Lower lobe of right lung (tissue), 2 donors: ENCODE results near the gene TCEANC2. TPM values are rescaled to one million over a fixed set of nuclear protein-coding genes. Genes with fewer than 3 reads are reported as not detected.
A peak's percentile ranks its signal among the peaks of the same experiment; 100 is the strongest.
"Not testable (repeated sequence)": the region's sequence is repeated elsewhere in the genome, so short reads cannot be mapped to it uniquely, and the experiment has no call there.

Source experiments
- ATAC-seq, 2 donors: fragments of 200-7000 bp; cut with Tn5 transposase; one replicate each; pipeline ENCODE4 v1.9.1; 2020 to 2022; ENCODE audit warnings: mild to moderate bottlenecking in 2 of 2, moderate library complexity in 2 of 2
- DNase-seq: peaks from one replicate; pipeline ENCODE4 v3.0.0-alpha.2; 2020
- H3K27ac ChIP-seq: fragments of 200-600 bp; one replicate; pipeline ENCODE4 v1.8.0; 2022
- H3K27me3 ChIP-seq: fragments of 200-600 bp; one replicate; pipeline ENCODE4 v1.8.0; 2022; ENCODE audit warnings: low read depth
- H3K36me3 ChIP-seq: fragments of 200-600 bp; one replicate; pipeline ENCODE4 v1.8.0; 2022; ENCODE audit warnings: mild to moderate bottlenecking
- H3K4me1 ChIP-seq: fragments of 200-600 bp; one replicate; pipeline ENCODE4 v1.8.0; 2022
- H3K4me3 ChIP-seq: fragments of 200-600 bp; one replicate; pipeline ENCODE4 v1.8.0; 2022; ENCODE audit warnings: mild to moderate bottlenecking
- H3K9me3 ChIP-seq: fragments of 200-600 bp; one replicate; pipeline ENCODE4 v1.8.0; 2022
- intact Hi-C: fragments of 100-400 bp; cut with DNase I; formaldehyde crosslinking; loops from one replicate; pipeline ENCODE4 v1.11.0; 2022
- long read RNA-seq: library from polyadenylated mRNA; unstranded; transcript quantifications from one replicate; pipeline ENCODE4 v2.0.0, GENCODE V29; 2021
- total RNA-seq: library from RNA; stranded (reverse); fragmentation: NEBNext Ultra II Directional; extraction: Animal tissue kit (Norgen Biotek cat#: 25700); gene quantifications from one replicate; pipeline ENCODE4 v1.2.1, GENCODE V29; 2021
- TF ChIP-seq, protein P1 (sequence below): fragments of 200-600 bp; IDR thresholded peaks from one replicate; pipeline ENCODE4 v1.8.0; 2022; ENCODE audit warnings: antibody characterized with exemption, mild to moderate bottlenecking
- donor health status: DM: no; HTN: yes; CAD: no; lungs with severe emphysema.

The TCEANC2 gene
- total RNA-seq: 5.3 TPM
- long read RNA-seq, full-length matches to known transcripts: 4 of 11 reads
- long read RNA-seq, partial matches to known transcripts: 2 of 11 reads
- long read RNA-seq, other reads (novel, unspliced or antisense): 5 of 11 reads

DNA sequence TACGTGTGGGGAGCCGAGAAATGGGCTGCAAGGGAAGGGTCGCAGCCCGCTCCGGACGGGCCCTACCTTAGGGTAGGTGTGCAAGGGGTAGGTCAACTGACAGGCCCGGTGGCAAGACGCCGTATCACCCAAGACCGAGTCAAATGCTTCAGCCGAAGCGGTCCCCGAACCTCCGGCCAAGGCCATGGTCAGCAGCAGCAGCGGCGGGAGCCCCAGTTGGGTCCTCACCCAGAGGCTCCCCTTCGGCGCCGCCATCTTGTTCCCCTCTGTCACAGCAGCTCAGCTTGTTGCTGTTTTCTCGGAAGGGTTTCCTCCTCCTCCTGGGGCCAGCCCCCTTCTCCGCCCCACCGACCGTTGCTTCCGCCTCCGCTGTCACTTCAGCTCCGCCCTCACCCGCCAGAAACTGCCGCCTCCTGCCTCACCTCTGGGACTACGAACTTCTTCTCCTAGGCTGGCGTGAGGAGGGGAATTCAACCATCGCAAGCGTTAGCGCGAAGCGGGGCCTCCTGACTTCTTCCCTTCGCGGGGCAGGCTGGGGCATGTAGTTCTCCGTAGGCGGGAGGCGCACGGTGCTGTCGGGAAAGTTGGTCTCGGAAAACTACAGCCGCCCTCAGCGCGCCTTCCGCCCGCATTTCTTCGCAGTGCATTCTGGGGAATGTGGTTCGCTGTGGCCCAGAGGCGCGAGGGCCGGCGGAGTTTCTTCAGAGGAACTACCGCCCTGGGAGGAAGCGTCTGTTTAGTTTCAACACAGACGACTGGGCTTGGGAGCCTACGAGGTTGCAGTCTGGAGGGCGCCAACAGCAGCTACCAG lies at the start of gene TCEANC2, which contains the start of gene TMEM59:
Gene TCEANC2, plus strand, starts transcription at position 675 of the 811 bp plus-strand sequence. CDS start 815 bp downstream, outside the sequence.
Gene TMEM59, minus strand, starts transcription at position 271 of the 811 bp plus-strand sequence. Its CDS starts 16 bp downstream, at position 255.
- no peaks in the 10 kb centered on the region for H3K27me3 ChIP-seq
- H3K4me3 ChIP-seq: peak within 1 kb of the TSS; percentile 98
- peak; percentile 99 for DNase-seq
- H3K36me3 ChIP-seq: no peaks in the 10 kb centered on the region
- H3K4me1 ChIP-seq: peaks cover 48% of the 10 kb centered on the region
- H3K27ac ChIP-seq: peak within 1 kb of the TSS; percentile 99
- peak; percentile 98 for ATAC-seq
- H3K9me3 ChIP-seq: no peaks in the 10 kb centered on the region
- intact Hi-C loops: no loop called here
- TF ChIP-seq, protein P1, sequence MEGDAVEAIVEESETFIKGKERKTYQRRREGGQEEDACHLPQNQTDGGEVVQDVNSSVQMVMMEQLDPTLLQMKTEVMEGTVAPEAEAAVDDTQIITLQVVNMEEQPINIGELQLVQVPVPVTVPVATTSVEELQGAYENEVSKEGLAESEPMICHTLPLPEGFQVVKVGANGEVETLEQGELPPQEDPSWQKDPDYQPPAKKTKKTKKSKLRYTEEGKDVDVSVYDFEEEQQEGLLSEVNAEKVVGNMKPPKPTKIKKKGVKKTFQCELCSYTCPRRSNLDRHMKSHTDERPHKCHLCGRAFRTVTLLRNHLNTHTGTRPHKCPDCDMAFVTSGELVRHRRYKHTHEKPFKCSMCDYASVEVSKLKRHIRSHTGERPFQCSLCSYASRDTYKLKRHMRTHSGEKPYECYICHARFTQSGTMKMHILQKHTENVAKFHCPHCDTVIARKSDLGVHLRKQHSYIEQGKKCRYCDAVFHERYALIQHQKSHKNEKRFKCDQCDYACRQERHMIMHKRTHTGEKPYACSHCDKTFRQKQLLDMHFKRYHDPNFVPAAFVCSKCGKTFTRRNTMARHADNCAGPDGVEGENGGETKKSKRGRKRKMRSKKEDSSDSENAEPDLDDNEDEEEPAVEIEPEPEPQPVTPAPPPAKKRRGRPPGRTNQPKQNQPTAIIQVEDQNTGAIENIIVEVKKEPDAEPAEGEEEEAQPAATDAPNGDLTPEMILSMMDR: no peak

DNA sequence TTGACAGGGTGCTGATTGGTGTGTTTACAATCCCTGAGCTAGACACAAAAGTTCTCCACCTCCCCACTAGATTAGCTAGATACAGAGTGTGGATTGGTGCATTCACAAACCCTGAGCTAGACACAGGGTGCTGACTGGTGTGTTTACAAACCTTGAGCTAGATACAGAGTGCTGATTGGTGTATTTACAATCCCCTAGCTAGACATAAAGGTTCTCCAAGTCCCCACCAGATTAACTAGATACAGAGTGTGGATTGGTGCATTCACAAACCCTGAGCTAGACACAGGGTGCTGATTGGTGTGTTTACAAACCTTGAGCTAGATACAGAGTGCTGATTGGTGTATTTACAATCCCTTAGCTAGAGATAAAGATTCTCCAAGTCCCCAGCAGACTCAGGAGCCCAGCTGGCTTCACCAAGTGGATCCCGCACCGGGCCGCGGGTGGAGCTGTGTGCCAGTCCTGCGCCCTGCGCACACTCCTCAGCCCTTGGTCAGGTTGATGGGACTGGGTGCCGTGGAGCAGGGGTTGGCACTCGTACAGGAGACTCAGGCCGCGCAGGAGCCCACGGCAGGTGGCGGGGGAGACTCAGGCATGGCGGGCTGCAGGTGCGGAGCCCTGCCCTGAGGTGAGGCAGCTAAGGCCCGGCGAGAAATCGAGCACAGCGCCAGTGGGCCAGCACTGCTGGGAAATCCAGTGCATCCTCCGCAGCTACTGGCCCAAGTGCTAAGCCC lies 49.5 kb upstream of the TCEANC2 start:
- DNase-seq, H3K36me3 ChIP-seq, H3K4me1 ChIP-seq, H3K27me3 ChIP-seq, intact Hi-C loops, H3K9me3 ChIP-seq, H3K27ac ChIP-seq, ATAC-seq, H3K4me3 ChIP-seq: not testable (repeated sequence)

DNA sequence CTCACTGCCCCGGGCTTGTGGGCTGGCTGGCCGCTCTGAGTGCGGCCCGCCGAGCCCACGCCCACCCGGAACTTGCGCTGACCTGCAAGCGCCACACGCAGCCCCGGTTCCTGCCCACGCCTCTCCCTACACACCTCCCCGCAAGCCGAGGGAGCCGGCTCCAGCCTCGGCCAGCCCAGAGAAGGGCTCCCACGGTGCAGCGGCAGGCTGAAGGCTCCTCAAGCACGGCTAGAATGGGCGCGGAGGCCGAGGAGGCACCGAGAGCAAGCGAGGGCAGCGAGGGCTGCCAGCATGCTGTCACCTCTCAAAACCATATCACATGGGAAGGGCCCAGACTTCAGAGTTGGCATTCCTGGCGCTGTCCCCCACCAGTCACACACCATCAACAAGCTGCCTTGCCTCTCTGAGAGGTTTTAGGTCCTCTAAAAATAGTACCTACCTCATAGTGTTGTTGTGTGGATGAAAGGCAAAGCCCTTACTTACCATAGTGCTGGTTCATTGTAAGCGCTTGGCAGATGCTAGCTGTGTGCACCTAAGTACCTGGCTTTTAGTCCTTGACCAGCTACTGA lies 48.8 kb upstream of the TCEANC2 start:
- Histone ChIP-seq H3K27me3 (no peaks in the 10 kb centered on the region), H3K4me1 (no peaks in the 10 kb centered on the region), H3K9me3 (no peaks in the 10 kb centered on the region), H3K36me3 (no peaks in the 10 kb centered on the region), H3K4me3 (no peak overlapping the region), H3K27ac (no peak overlapping the region)
- ATAC-seq: no peak
- intact Hi-C loops: no loop called here
- no peak for DNase-seq
- TF ChIP-seq, protein P1: no peak

DNA sequence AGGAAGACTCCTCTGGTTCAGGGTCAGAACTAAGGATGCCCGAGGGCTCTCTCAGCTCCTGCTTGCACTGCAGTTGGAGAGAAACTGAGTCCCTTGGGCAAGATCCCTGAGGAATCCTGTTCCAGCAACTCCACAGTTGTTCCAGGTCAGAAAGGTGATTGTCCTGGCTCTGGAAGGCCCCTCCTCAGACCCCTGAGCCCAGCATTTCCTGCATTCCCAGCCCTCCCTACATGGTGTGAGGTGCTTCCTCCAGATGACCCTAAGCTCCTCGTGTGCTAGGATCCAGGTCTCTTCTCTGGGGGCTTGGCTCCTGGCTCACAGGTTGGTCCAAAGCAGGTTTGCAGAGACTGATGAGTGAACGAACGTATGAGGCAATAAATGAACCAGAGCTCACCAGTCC lies 46.9 kb upstream of the TCEANC2 start:
- DNase-seq (no peak), ATAC-seq (no peak)
- H3K36me3 ChIP-seq: no peaks in the 10 kb centered on the region

DNA sequence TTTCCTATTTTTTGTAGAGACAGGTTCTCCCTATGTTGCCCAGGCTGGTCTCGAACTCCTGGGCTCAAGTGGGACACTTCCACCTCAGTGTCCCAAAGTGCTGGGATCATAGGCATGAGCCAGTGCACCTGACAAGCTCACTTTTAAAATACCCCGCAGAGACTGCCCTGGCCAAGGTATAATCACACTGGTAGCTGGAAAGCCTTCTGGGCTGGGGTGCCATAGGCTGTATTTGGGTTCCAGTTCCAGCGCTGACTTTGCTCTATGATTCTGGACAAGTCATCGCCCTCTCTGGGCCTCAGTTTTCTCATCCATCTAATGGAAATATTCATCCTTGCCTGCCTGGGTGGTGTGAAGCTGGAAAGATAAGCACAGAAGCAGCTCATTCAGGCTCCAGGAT lies 45.8 kb upstream of the TCEANC2 start:
- Histone ChIP-seq H3K27me3 (no peaks in the 10 kb centered on the region), H3K36me3 (no peaks in the 10 kb centered on the region), H3K4me3 (no peak overlapping the region), H3K27ac (no peak overlapping the region), H3K4me1 (no peaks in the 10 kb centered on the region), H3K9me3 (no peaks in the 10 kb centered on the region)
- DNase-seq: no peak
- intact Hi-C loops: no loop called here
- ATAC-seq: no peak
- TF ChIP-seq, protein P1: no peak

More for the DNA sequence above, 46.9 kb upstream of the TCEANC2 start:
- intact Hi-C loops: no loop called here
- Histone ChIP-seq H3K4me1 (no peaks in the 10 kb centered on the region), H3K4me3 (no peak overlapping the region), H3K27ac (no peak overlapping the region), H3K9me3 (no peaks in the 10 kb centered on the region), H3K27me3 (no peaks in the 10 kb centered on the region)
- TF ChIP-seq, protein P1: no peak
